Pulmonary artery endothelial cell (primary cell): ENCODE data around the gene TIGD7. TPM values are rescaled to one million over a fixed set of nuclear protein-coding genes. Genes with fewer than 3 reads are reported as not detected.

ENCODE experiments used
- total RNA-seq: library from RNA; depleted of rRNA; stranded (reverse); fragments of >200 nt; gene quantifications from 2 replicates; pipeline ENCODE4 v1.2.3, GENCODE V29; 2014

TIGD7 gene
- total RNA-seq, 1 donor from 2014 or later, result 3.4 TPM

Other genes starting within 250 kb of the TIGD7 start
- 33.7 and 60.3 TPM in 2 replicates for gene IL32, start 239.8 kb downstream of the TIGD7 start, total RNA-seq
- gene ZSCAN10, start 206.1 kb downstream of the TIGD7 start, total RNA-seq, result not detected in 2 replicates
- gene ZNF205, start 192.8 kb downstream of the TIGD7 start, total RNA-seq, result 21.3 and 22.5 TPM in 2 replicates
- 4.8 and 5.0 TPM in 2 replicates for gene ZNF213, start 170.4 kb downstream of the TIGD7 start, total RNA-seq
- 0.13 TPM in 1 of 2 replicates, not detected in the other for gene OR1F1, start 117.2 kb downstream of the TIGD7 start, total RNA-seq
- 10.6 and 12.9 TPM in 2 replicates for gene ZNF200, start 70.3 kb downstream of the TIGD7 start, total RNA-seq
- gene MEFV, start 48.8 kb downstream of the TIGD7 start, total RNA-seq, result not detected in 2 replicates
- gene ZNF263, start 21.9 kb downstream of the TIGD7 start, total RNA-seq, result 39.6 and 52.1 TPM in 2 replicates
- 17.6 and 20.3 TPM in 2 replicates for gene ZNF75A, start 67 bp upstream of the TIGD7 start, total RNA-seq
- gene OR2C1, start 50.5 kb upstream of the TIGD7 start, total RNA-seq, result 0.07 TPM in 1 of 2 replicates, not detected in the other
- gene ZSCAN32, start 95.6 kb upstream of the TIGD7 start, total RNA-seq, result 8.9 and 11.9 TPM in 2 replicates
- gene ZNF174, start 95.8 kb upstream of the TIGD7 start, total RNA-seq, result 6.2 and 7.9 TPM in 2 replicates
- gene ZNF597, start 138.1 kb upstream of the TIGD7 start, total RNA-seq, result 2.2 and 2.9 TPM in 2 replicates
- 11.8 and 12.7 TPM in 2 replicates for gene NAA60, start 138.2 kb upstream of the TIGD7 start, total RNA-seq
- not detected in 2 replicates for gene C16orf90, start 190.1 kb upstream of the TIGD7 start, total RNA-seq
- 11.1 and 13.6 TPM in 2 replicates for gene CLUAP1, start 195.6 kb upstream of the TIGD7 start, total RNA-seq